ENCODE data around the gene SMIM11. TPM values are rescaled to one million over a fixed set of nuclear protein-coding genes. Genes with fewer than 3 reads are reported as not detected.

Gene SMIM11
- total and polyA plus RNA-seq, 2 donors (not counting 1 experiment from before 2014, with no cell fraction given) = 10.3 to 10.6 TPM

DNA sequence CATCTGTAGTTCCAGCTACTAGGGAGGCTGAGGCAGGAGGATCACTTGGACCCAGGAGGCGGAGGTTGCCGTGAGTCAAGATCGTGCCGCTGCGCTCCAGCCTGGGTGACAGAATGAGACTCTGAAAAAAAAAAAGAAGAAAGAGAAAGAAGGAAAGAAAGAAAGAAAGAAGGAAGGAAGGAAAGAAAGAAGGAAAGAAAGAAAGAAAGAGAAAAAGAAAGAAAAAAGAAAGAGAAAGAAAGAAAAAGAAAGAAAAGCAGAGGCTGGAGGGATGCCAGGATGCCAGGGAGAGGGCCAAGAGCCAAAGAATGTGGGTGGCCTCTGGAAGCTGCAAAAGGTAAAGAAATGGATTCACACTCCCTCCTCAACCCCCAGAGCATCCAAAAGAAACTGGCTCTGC, 19.7 kb upstream of the SMIM11 start:
- POLR2A ChIA-PET = no interaction called here

DNA sequence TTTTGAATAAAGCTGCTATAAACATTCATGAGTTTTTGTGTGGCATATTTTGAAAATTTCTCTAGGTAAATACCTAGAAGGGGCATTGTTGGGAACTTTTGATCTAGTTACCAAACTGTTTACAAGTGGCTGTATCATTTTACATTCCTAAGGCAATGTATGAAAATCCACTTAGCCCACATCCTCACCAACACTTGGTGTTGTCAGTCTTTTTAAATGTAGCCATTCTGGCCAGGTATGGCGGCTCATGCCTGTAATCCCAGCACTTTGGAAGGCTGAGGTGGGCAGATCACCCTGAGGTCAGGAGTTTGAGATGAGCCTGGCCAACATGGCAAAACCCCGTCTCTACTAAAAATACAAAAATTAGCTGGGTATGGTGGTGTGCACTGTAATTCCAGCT, 17.4 kb upstream of the SMIM11 start:
- Histone ChIP-seq H3K4me2 (replicated peaks; ENCODE audit: low read depth, low read length, poor library complexity, severe bottlenecking) (no peak overlapping the region), H3K9me3 (ENCODE audit: control extremely low read depth in 1 of 3, control insufficient read depth in 2 of 3, insufficient read depth in 1 of 3, low read length in 2 of 3) (peaks cover 0 to 3% (median 0%) of the 10 kb centered on the region in 3 donors), H3K4me1 (ENCODE audit: control insufficient read depth in 2 of 2, insufficient read depth in 2 of 2, low read length in 2 of 2) (peaks cover 4% of the 10 kb centered on the region in 2 donors), H3K79me2 (ENCODE audit: control insufficient read depth, insufficient read depth, low read length) (no peaks in the 10 kb centered on the region), H4K20me1 (ENCODE audit: control insufficient read depth, insufficient read depth, low read length, poor library complexity, severe bottlenecking) (no peaks in the 10 kb centered on the region), H3K27ac (ENCODE audit: low read length in 2 of 2) (no peak overlapping the region), H3K27me3 (replicated peaks in 1 of 4; ENCODE audit: control extremely low read depth in 1 of 4, control insufficient read depth in 3 of 4, insufficient read depth in 4 of 4, low read length in 3 of 4) (peaks cover 0 to 2% (median 0%) of the 10 kb centered on the region in 4 experiments), H3K9ac (ENCODE audit: low read length) (no peak overlapping the region), H3K36me3 (replicated peaks in 1 of 2; ENCODE audit: control extremely low read depth in 1 of 2, control insufficient read depth in 1 of 2, extremely low read depth in 1 of 2, insufficient read depth in 2 of 2, low read length in 1 of 2) (no peaks in the 10 kb centered on the region), H3K4me3 (ENCODE audit: control extremely low read depth in 1 of 5, extremely low read depth in 1 of 5, insufficient read depth in 1 of 5, low read depth in 2 of 5, low read length in 4 of 5) (no peak overlapping the region), H2AFZ (ENCODE audit: insufficient read depth, low read depth, low read length, poor library complexity, severe bottlenecking) (no peak overlapping the region)
- DNase-seq = no peak
- ChIA-PET POLR2A (no interaction called here), CTCF (interaction anchor here (1.6 kb wide), 1 partner anchor 434 kb away, joined by 10 read pairs; no protein-coding TSS in a partner anchor)
- WGBS (ENCODE audit: insufficient coverage) = no CpG with 5 or more reads among the region's 2 CpGs
- peaks cover 6% of the 10 kb centered on the region for H3K4me1 Mint-ChIP-seq
- H3K27me3 Mint-ChIP-seq = peaks cover 51% of the 10 kb centered on the region
- H3K4me3 Mint-ChIP-seq = no peak overlapping the region
- H3K27ac Mint-ChIP-seq = no peak overlapping the region
- intact Hi-C loops (cut with micrococcal nuclease) = no loop called here
- ATAC-seq (ENCODE audit: low read depth) = no peak
- peaks cover 3% of the 10 kb centered on the region for H3K9me3 Mint-ChIP-seq (ENCODE audit: insufficient read depth)
- no peak for TF ChIP-seq EZH2 (IDR thresholded peaks at IDR 0.05; ENCODE audit: borderline replicate concordance, insufficient read depth, low read depth, low read length, poor library complexity, severe bottlenecking)
- TF ChIP-seq, protein P1, sequence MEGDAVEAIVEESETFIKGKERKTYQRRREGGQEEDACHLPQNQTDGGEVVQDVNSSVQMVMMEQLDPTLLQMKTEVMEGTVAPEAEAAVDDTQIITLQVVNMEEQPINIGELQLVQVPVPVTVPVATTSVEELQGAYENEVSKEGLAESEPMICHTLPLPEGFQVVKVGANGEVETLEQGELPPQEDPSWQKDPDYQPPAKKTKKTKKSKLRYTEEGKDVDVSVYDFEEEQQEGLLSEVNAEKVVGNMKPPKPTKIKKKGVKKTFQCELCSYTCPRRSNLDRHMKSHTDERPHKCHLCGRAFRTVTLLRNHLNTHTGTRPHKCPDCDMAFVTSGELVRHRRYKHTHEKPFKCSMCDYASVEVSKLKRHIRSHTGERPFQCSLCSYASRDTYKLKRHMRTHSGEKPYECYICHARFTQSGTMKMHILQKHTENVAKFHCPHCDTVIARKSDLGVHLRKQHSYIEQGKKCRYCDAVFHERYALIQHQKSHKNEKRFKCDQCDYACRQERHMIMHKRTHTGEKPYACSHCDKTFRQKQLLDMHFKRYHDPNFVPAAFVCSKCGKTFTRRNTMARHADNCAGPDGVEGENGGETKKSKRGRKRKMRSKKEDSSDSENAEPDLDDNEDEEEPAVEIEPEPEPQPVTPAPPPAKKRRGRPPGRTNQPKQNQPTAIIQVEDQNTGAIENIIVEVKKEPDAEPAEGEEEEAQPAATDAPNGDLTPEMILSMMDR (IDR thresholded peaks at IDR 0.05) = no peak

More for the DNA sequence above, 19.7 kb upstream of the SMIM11 start:
- no peak overlapping the region for H3K27ac Mint-ChIP-seq
- H3K27me3 ChIP-seq (replicated peaks in 1 of 4; ENCODE audit: control extremely low read depth in 1 of 4, control insufficient read depth in 3 of 4, insufficient read depth in 4 of 4, low read length in 3 of 4) = no peaks in the 10 kb centered on the region
- H2AFZ ChIP-seq (ENCODE audit: insufficient read depth, low read depth, low read length, poor library complexity, severe bottlenecking) = no peak overlapping the region
- H3K9me3 Mint-ChIP-seq (ENCODE audit: insufficient read depth) = peaks cover 3% of the 10 kb centered on the region
- no peak overlapping the region for H3K4me3 ChIP-seq (ENCODE audit: control extremely low read depth in 1 of 5, extremely low read depth in 1 of 5, insufficient read depth in 1 of 5, low read depth in 2 of 5, low read length in 4 of 5)
- H3K27me3 Mint-ChIP-seq = peaks cover 43% of the 10 kb centered on the region
- H3K36me3 ChIP-seq (replicated peaks in 1 of 2; ENCODE audit: control extremely low read depth in 1 of 2, control insufficient read depth in 1 of 2, extremely low read depth in 1 of 2, insufficient read depth in 2 of 2, low read length in 1 of 2) = no peaks in the 10 kb centered on the region
- ATAC-seq (ENCODE audit: low read depth) = no peak
- intact Hi-C loops (cut with micrococcal nuclease) = no loop called here
- TF ChIP-seq EZH2 (IDR thresholded peaks at IDR 0.05; ENCODE audit: borderline replicate concordance, insufficient read depth, low read depth, low read length, poor library complexity, severe bottlenecking) = no peak
- TF ChIP-seq, protein P1 (IDR thresholded peaks at IDR 0.05) = no peak
- H3K79me2 ChIP-seq (ENCODE audit: control insufficient read depth, insufficient read depth, low read length) = no peaks in the 10 kb centered on the region
- H3K9me3 ChIP-seq (ENCODE audit: control extremely low read depth in 1 of 3, control insufficient read depth in 2 of 3, insufficient read depth in 1 of 3, low read length in 2 of 3) = peaks cover 0 to 3% (median 0%) of the 10 kb centered on the region in 3 donors
- DNase-seq = no peak
- CTCF ChIA-PET = interaction anchor here (0.9 to 16.1 kb wide), 4 partner anchors 8 to 435 kb away, joined by 3 to 632 read pairs (median 11); no protein-coding TSS in a partner anchor
- no peak overlapping the region for H3K4me2 ChIP-seq (replicated peaks; ENCODE audit: low read depth, low read length, poor library complexity, severe bottlenecking)
- no peak overlapping the region for H3K27ac ChIP-seq (ENCODE audit: low read length in 2 of 2)
- no peak overlapping the region for H3K9ac ChIP-seq (ENCODE audit: low read length)
- H3K4me3 Mint-ChIP-seq = no peak overlapping the region
- WGBS (ENCODE audit: insufficient coverage) = 100% methylated on average over 5 of the region's 5 CpGs
- H3K4me1 ChIP-seq (ENCODE audit: control insufficient read depth in 2 of 2, insufficient read depth in 2 of 2, low read length in 2 of 2) = no peaks in the 10 kb centered on the region
- no peaks in the 10 kb centered on the region for H4K20me1 ChIP-seq (ENCODE audit: control insufficient read depth, insufficient read depth, low read length, poor library complexity, severe bottlenecking)
- no peaks in the 10 kb centered on the region for H3K4me1 Mint-ChIP-seq

Measured in B cell (primary cell).